GM19099 (cell line): Measurements from ENCODE around the gene RD3L.

Experiments used
- POLR2A ChIP-seq: IDR thresholded peaks from 3 replicates; pipeline ENCODE4 v1.6.1; 2011; ENCODE audit warnings: low read depth; ENCODE audit not compliant: insufficient read length; ENCODE audit errors: extremely low read depth

RD3L gene

GRCh38 chr14:103941973-103942736 lies at the start of gene RD3L:
Gene RD3L (minus strand): TSS chr14:103942529. CDS start chr14:103941695, 834 bp downstream.
- no peak for TF ChIP-seq POLR2A

GRCh38 chr14:103989964-103990363 lies 47.6 kb upstream of the RD3L start:
- no peak for TF ChIP-seq POLR2A

GRCh38 chr14:103989034-103989433 lies 46.7 kb upstream of the RD3L start:
- TF ChIP-seq POLR2A, result no peak

GRCh38 chr14:103984196-103984595 lies 41.9 kb upstream of the RD3L start:
- TF ChIP-seq POLR2A, result no peak

- no peak for TF ChIP-seq POLR2A
These were observed 32.2 kb upstream of the RD3L start for GRCh38 chr14:103974575-103974974.

- no peak for TF ChIP-seq POLR2A
These were observed 31.0 kb upstream of the RD3L start for GRCh38 chr14:103973354-103973753.

GRCh38 chr14:103969961-103970360 lies 27.6 kb upstream of the RD3L start:
- TF ChIP-seq POLR2A, result no peak

GRCh38 chr14:103966631-103967030 lies 24.3 kb upstream of the RD3L start:
- TF ChIP-seq POLR2A, result no peak

GRCh38 chr14:103961928-103962578 lies 19.7 kb upstream of the RD3L start:
- no peak for TF ChIP-seq POLR2A

GRCh38 chr14:103960457-103961055 lies 18.2 kb upstream of the RD3L start:
- no peak for TF ChIP-seq POLR2A

- no peak for TF ChIP-seq POLR2A
These were observed 6.9 kb upstream of the RD3L start for GRCh38 chr14:103949131-103949790.

GRCh38 chr14:103948442-103948841 lies 6.1 kb upstream of the RD3L start:
- TF ChIP-seq POLR2A, result no peak

GRCh38 chr14:103946975-103947374 lies 4.6 kb upstream of the RD3L start:
- no peak for TF ChIP-seq POLR2A

- TF ChIP-seq POLR2A, result no peak
These were observed 1.3 kb upstream of the RD3L start for GRCh38 chr14:103943673-103944072.

GRCh38 chr14:103941462-103941861 lies 867 bp downstream of the RD3L start:
- no peak for TF ChIP-seq POLR2A

- no peak for TF ChIP-seq POLR2A
These were observed 7.2 kb downstream of the RD3L start for GRCh38 chr14:103935102-103935501.

GRCh38 chr14:103932791-103933490 lies 9.4 kb downstream of the RD3L start:
- TF ChIP-seq POLR2A, result no peak
